LNCaP clone FGC (cell line): ENCODE measurements around the gene TMEM127.
A peak's percentile ranks its signal among the peaks of the same experiment; 100 is the strongest.

Experiments
- DNase-seq: peaks from one replicate; pipeline ENCODE4 v3.0.0-alpha.2; 2011; ENCODE audit warnings: low read depth
- H3K4me3 ChIP-seq: 2 replicates; pipeline ENCODE4 v1.5.1; 2011; ENCODE audit warnings: mild to moderate bottlenecking, low read depth, low read length, control low read depth
- TF ChIP-seq, protein P1 (sequence below): IDR thresholded peaks from 2 replicates; pipeline ENCODE4 v1.5.1; 2012; ENCODE audit warnings: mild to moderate bottlenecking; ENCODE audit not compliant: control insufficient read depth, insufficient read depth; ENCODE audit errors: extremely low read depth

Gene TMEM127

GRCh38 chr2:96205888-96206287 lies 59.9 kb downstream of the TMEM127 start:
- no peak for DNase-seq
- peak overlapping the region; percentile 30 for H3K4me3 ChIP-seq
- TF ChIP-seq, protein P1, sequence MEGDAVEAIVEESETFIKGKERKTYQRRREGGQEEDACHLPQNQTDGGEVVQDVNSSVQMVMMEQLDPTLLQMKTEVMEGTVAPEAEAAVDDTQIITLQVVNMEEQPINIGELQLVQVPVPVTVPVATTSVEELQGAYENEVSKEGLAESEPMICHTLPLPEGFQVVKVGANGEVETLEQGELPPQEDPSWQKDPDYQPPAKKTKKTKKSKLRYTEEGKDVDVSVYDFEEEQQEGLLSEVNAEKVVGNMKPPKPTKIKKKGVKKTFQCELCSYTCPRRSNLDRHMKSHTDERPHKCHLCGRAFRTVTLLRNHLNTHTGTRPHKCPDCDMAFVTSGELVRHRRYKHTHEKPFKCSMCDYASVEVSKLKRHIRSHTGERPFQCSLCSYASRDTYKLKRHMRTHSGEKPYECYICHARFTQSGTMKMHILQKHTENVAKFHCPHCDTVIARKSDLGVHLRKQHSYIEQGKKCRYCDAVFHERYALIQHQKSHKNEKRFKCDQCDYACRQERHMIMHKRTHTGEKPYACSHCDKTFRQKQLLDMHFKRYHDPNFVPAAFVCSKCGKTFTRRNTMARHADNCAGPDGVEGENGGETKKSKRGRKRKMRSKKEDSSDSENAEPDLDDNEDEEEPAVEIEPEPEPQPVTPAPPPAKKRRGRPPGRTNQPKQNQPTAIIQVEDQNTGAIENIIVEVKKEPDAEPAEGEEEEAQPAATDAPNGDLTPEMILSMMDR = no peak

DNA sequence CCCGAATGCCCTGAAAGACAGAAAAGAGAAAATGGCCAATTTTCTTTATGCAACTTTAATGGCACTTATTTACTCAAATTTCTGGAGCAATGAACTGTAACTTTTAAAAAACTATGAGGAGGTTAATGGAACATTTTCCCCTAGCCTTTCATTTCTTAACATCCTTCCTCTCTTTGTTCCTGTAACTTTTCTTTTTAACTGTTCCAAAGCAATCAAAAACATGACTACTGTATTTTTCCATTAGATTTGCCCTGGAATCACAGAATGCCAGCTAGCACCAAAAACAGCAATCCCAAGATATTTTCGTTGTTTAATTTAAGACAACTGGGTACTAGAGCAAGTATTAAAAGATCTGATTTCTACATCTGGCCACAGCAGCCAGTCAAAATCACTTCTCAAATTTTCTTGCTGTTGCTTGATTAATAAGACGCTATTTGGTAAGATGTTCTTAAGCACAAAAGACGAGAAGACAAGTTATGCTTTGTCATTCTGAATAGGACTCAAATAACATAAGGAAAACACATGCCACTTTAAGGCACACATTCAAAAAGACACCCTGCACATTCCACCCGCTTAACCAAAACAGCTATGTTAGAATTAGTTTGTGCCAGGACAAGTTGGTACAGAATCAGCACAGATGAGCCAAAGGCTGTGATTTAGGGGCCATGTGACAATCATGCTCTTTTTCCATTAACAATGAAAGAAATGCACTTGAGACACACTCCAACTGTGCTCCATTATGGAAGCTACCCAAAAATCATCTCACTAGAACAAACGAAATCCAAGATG lies 60.8 kb downstream of the TMEM127 start:
- no peak for DNase-seq
- H3K4me3 ChIP-seq = peak overlapping the region; percentile 5; the same call in 1 of the 2 replicates
- TF ChIP-seq, protein P1 = no peak

DNA sequence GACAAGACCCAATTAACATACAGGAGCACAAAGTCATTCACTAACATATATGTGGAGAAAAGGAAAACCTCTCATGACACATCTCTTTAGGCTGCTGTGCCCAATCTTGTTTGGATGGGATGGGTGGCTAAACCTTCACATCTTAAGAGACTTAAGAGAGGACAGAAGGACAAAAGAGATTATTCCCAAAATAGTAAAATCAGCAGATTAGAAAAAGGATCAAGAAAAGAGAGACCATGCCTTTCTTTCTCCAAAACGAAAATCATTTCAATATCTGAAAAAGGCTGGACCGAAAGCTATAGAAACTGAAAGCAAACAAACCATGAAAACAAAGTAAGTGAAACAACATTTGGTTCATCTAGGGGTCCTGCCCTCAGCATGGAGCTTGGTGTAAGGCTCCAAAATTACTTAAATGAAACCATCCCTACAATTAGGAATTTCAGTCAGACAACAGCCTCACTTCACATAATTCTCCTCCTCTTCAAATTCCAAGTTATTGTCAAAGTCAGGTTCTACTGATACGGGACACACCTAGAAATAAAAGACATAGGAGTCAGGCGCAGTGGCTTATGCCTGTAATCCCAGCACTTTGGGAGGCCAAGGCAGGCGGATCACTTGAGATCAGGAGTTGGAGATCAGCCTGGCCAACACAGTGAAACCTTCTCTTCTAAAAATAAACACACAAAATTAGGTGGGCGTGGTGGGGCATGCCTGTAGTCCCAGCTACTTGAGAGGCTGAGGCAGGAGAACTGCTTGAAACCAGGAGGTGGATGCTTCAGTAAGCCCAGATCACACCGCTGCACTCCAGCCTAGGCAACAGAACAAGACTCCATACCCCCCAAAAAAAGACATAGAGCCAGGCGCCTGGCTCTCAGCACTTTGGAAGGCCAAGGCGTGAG lies 62.4 kb downstream of the TMEM127 start:
- DNase-seq = no peak
- TF ChIP-seq, protein P1 = no peak
- no peak overlapping the region for H3K4me3 ChIP-seq

DNA sequence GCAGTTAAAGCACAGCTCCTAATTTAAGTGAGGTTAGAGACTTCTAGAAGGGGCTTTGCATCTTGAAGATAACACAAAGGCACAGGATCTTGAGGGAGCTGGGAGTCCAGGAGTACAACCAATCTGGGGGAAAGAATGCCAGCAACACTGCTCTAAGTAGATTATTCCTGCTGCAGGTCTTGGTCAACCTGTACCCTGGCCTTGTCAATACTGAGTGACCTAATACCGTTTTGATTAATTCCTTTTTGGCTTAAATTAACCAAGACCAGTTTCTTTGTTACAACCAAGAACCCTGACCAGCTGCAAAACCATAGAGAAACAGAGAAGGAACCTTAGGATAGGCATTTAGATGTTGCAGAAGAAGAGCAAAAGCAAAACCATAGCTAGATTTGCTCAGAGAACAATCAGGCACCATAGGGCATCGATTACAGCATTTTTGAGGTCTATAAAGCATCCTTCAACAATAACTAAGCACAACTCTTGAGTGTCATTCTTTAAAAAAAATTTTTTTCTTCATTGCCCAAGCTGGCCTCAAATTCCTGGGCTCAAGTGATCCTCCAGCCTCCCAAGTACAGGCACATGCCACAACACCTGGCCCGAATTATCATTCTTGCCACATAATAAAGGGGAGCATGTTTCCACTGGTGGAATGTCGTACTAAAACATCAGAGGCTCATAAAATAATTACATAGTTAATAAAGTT lies 63.5 kb downstream of the TMEM127 start:
- no peak overlapping the region for H3K4me3 ChIP-seq
- TF ChIP-seq, protein P1 = no peak
- DNase-seq = no peak

DNA sequence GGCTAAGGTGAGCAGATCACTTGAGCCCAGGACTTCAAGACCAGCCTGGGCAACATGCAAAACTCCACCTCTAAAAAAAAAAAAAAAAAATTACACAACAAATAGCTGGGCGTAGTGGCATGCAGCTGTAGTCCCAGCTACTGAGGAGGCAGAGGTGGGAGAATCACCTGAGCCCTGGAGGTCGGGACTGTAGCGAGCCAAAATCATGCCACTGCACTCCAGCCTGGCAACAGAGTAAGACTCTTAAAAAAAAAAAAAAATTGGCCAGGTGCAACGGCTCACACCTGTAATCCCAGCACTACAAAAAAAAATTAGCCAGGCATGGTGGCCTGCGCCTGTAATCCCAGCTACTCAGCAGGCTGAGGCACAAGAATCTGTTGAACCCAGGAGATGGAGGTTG lies 64.5 kb downstream of the TMEM127 start:
- no peak overlapping the region for H3K4me3 ChIP-seq
- DNase-seq = no peak
- TF ChIP-seq, protein P1 = no peak

DNA sequence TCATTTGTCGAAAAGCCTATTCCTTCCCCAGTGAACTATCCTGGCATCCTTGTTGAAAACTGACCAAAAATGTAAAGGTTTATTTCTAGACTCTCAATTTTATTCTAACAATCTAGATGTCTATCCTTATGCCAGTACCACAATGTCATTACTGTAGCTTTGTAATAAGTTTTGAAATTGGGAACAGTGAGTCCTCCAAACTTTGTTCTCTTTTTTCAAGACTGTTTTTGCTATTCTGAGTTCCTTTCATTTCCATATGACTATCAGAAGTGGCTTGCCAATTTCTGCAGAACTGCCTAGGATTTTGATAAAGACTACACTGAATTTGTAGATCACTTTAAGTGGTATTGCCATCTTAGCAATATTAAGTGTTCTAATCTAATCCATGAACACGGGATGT lies 66.9 kb downstream of the TMEM127 start:
- no peak overlapping the region for H3K4me3 ChIP-seq
- no peak for DNase-seq

More for the DNA sequence above, 66.9 kb downstream of the TMEM127 start:
- TF ChIP-seq, protein P1 = no peak
